Gastroesophageal sphincter (tissue), 4 donors: ENCODE data around the gene UBQLN4. TPM values are rescaled to one million over a fixed set of nuclear protein-coding genes. Genes with fewer than 3 reads are reported as not detected.

Source experiments
- ATAC-seq: fragments of 150-250 bp; one replicate; pipeline ENCODE4 v1.9.1; 2016; ENCODE audit warnings: mild to moderate bottlenecking, moderate library complexity
- H3K27ac ChIP-seq, 4 donors: fragments of 200-600 bp; sonication (generic) in 3 of 4; 1 replicate in 3 of 4; 2 replicates in 1 of 4; pipeline ENCODE4 v1.5.1; 2016 to 2019
- H3K27me3 ChIP-seq: fragments of 200-600 bp; sonication (generic); one replicate; pipeline ENCODE4 v1.5.1; 2019
- H3K36me3 ChIP-seq, 2 donors: fragments of 200-600 bp; sonication (generic); one replicate each; pipeline ENCODE4 v1.5.1; 2019; ENCODE audit warnings: control low read depth in 1 of 2
- H3K4me1 ChIP-seq, 3 donors: fragments of 200-600 bp; sonication (generic); 1 replicate in 2 of 3; 2 replicates in 1 of 3; pipeline ENCODE4 v1.5.1; 2016 to 2019; ENCODE audit warnings: control low read depth in 2 of 3
- H3K4me3 ChIP-seq, 2 donors: fragments of 200-600 bp; sonication (generic); one replicate each; pipeline ENCODE4 v1.5.1; 2019; ENCODE audit warnings: mild to moderate bottlenecking in 1 of 2, moderate library complexity in 1 of 2
- H3K9me3 ChIP-seq, 3 donors: fragments of 200-600 bp; sonication (generic); one replicate each; pipeline ENCODE4 v1.5.1; 2017 to 2019; ENCODE audit warnings: control low read depth in 2 of 3
- EP300 ChIP-seq: sonication (generic); formaldehyde crosslinking; IDR thresholded peaks from one replicate; pipeline ENCODE4 v1.6.1; 2017; ENCODE audit warnings: antibody characterized with exemption, mild to moderate bottlenecking
- POLR2A ChIP-seq, 2 donors: fragments of 450-650 bp; IDR thresholded peaks; one replicate each; pipeline ENCODE4 v1.6.1; 2017; ENCODE audit warnings: antibody characterized with exemption in 2 of 2, mild to moderate bottlenecking in 2 of 2, moderate library complexity in 1 of 2
- POLR2AphosphoS5 ChIP-seq: sonication (generic); formaldehyde crosslinking; IDR thresholded peaks from one replicate; pipeline ENCODE4 v1.6.1; 2017; ENCODE audit warnings: antibody characterized with exemption
- WGBS, 2 donors: methylation state at CpG; one replicate each; pipeline ENCODE4 v1.1.5; 2018; ENCODE audit warnings: low coverage in 1 of 2; 5-methylcytosine and 5-hydroxymethylcytosine counted together
- total RNA-seq, 4 donors: library from RNA; depleted of rRNA; stranded (reverse); fragments of >200 nt; gene quantifications; one replicate each; pipeline ENCODE4 v1.1.0, GENCODE V29; 2016
- TF ChIP-seq, protein P1 (sequence below), 4 experiments: fragments of 200-600 bp in 2 of 4; fragments of 450-650 bp in 2 of 4; sonication (generic) in 1 of 4; IDR thresholded peaks; one replicate each; pipeline ENCODE4 v1.5.1; 2017 to 2019; ENCODE audit warnings: antibody characterized with exemption in 4 of 4, mild to moderate bottlenecking in 2 of 4, moderate library complexity in 2 of 4

UBQLN4 gene
- total RNA-seq, 4 donors from 2014 or later: 19.6 to 29.6 (median 24.8) TPM

DNA sequence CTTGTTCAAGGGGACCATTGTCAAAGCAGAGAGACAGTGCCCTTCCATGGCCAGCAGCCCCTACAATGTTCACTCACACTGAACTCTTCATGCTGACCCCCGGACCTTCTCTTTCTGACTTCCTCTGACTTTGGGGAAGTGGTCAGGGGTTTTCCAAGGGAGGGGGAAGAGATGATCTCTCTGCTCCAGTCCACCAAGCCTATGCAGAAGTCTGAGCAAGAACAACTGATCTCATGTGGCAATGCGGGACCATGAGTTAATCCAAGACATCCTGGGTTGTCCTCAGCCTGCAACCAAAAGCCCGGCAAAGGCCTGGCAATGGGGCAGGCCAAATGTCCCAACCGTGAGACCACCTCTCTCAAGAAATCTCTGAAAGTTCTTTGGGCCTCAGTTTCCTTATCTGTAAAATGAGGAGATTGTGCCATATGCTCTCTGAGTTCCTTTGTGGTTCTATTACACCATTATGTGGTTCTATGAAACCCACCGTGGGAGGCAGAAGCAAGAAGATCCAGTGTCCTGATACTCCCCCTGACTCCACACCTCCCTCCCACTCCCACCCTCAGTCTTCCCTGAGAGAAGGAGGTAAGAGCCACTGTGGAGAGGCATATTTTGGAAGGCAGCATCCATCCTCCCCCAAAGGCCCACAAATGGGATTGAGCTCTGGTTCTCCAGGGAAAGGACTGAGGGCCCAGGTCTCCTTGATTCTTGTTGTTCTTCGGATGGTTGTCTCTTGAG is 63.4 kb downstream of the UBQLN4 start:
- peaks cover 0 to 35% (median 5%) of the 10 kb centered on the region in 3 donors for H3K4me1 ChIP-seq
- H3K36me3 ChIP-seq: no peaks in the 10 kb centered on the region
- TF ChIP-seq POLR2A (IDR thresholded peaks at IDR 0.05): no peak
- TF ChIP-seq EP300: no peak
- no peak for TF ChIP-seq POLR2AphosphoS5
- TF ChIP-seq, protein P1, sequence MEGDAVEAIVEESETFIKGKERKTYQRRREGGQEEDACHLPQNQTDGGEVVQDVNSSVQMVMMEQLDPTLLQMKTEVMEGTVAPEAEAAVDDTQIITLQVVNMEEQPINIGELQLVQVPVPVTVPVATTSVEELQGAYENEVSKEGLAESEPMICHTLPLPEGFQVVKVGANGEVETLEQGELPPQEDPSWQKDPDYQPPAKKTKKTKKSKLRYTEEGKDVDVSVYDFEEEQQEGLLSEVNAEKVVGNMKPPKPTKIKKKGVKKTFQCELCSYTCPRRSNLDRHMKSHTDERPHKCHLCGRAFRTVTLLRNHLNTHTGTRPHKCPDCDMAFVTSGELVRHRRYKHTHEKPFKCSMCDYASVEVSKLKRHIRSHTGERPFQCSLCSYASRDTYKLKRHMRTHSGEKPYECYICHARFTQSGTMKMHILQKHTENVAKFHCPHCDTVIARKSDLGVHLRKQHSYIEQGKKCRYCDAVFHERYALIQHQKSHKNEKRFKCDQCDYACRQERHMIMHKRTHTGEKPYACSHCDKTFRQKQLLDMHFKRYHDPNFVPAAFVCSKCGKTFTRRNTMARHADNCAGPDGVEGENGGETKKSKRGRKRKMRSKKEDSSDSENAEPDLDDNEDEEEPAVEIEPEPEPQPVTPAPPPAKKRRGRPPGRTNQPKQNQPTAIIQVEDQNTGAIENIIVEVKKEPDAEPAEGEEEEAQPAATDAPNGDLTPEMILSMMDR (IDR thresholded peaks at IDR 0.05): no peak
- H3K9me3 ChIP-seq: no peaks in the 10 kb centered on the region
- H3K27ac ChIP-seq: peak overlapping the region in 2 of 4 donors; percentile 71 to 80
- no peaks in the 10 kb centered on the region for H3K27me3 ChIP-seq
- 66 to 78% methylated on average over 2 to 5 of the region's 6 CpGs for WGBS, 2 donors
- no peak for ATAC-seq
- no peak overlapping the region for H3K4me3 ChIP-seq

DNA sequence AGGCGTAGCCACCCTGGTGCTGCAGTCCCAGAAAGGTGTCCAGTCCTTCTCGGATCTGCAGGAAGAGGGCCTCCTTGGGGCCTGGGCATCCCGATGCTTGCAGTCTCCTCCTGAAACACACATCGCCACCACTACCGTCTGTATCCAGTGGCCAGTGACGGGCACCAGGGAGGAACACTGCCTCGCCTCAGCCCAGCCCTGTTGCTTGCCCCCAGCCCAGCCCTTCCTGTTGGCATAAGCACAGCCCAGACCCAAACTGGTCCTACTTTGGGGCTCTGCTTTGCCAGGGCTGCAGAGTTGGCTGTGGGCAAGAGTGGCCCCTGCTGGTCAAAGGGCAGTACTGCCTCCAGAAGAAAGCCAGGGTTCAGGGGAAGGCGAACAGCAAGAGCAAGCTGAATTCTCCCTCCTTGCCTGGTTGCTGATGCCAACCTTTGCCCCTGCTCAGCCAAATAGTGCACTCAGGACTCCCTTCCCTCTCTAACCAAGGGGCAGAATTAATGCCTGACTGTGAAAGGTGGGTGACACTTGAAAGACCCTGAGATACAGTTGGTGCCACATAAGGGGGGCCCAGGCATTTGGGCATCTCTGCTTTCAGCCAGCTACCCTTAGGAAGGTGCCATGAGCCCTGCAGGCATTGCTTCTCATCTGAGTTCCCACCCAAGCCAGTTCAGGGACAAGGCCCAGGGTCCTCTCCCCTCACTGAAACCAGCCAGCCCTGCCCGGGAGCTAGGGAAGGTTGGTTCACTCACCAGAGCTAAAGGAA is 64.2 kb downstream of the UBQLN4 start:
- Histone ChIP-seq H3K9me3 (no peaks in the 10 kb centered on the region), H3K27me3 (no peaks in the 10 kb centered on the region), H3K4me1 (peaks cover 0 to 36% (median 5%) of the 10 kb centered on the region in 3 donors), H3K4me3 (peak overlapping the region; percentile 21 to 54), H3K36me3 (no peaks in the 10 kb centered on the region), H3K27ac (peak overlapping the region in 3 of 4 donors; percentile 61 to 80 (median 71))
- TF ChIP-seq POLR2AphosphoS5 (peak; percentile 58), EP300 (no peak), POLR2A (IDR thresholded peaks at IDR 0.05) (no peak)
- TF ChIP-seq, protein P1 (IDR thresholded peaks at IDR 0.05): peak in 3 of 4 experiments; percentile 99 to 100 (median 99)
- WGBS, 2 donors: no CpG with 5 or more reads among the region's 9 CpGs
- ATAC-seq: peak; percentile 93

Other genes with a start within 250 kb of the UBQLN4 start
- gene GON4L, start 196.6 kb downstream of the UBQLN4 start, total RNA-seq: 10 to 100 TPM; 16.6 to 55.1 (median 35.9) TPM
- 10 to 100 TPM; 10.4 to 25.7 (median 19.7) TPM for gene SYT11, start 194.2 kb downstream of the UBQLN4 start, total RNA-seq
- 10 to 100 TPM; 25.0 to 37.1 (median 30.0) TPM for gene RIT1, start 142.4 kb downstream of the UBQLN4 start, total RNA-seq
- gene KHDC4, start 119.4 kb downstream of the UBQLN4 start, total RNA-seq: 10 to 100 TPM; 20.4 to 57.4 (median 34.6) TPM
- gene RXFP4, start 112.2 kb downstream of the UBQLN4 start, total RNA-seq: under 1 TPM in 1 of 4 donors, not detected in 3; 0.27 TPM
- gene ARHGEF2, start 75.3 kb downstream of the UBQLN4 start, total RNA-seq: 10 to 100 TPM; 69.7 to 94.0 (median 82.6) TPM
- gene SSR2, start 32.8 kb downstream of the UBQLN4 start, total RNA-seq: 100 to 1,000 TPM; 103 to 157 (median 146) TPM
- gene LAMTOR2, start 984 bp upstream of the UBQLN4 start, total RNA-seq: 10 to 100 TPM; 66.8 to 79.3 (median 73.1) TPM
- gene RAB25, start 7.4 kb upstream of the UBQLN4 start, total RNA-seq: 10 to 100 TPM in 1 of 4 donors, not detected in 3; 22.1 TPM
- gene MEX3A, start 28.7 kb upstream of the UBQLN4 start, total RNA-seq: under 1 TPM; under 0.01 to 0.78 (median 0.52) TPM
- gene LMNA, start 60.9 kb upstream of the UBQLN4 start, total RNA-seq: 100 to 1,000 TPM; 327 to 617 (median 519) TPM
- gene SEMA4A, start 99.8 kb upstream of the UBQLN4 start, total RNA-seq: 1 to 10 TPM; 1.7 to 7.5 (median 3.4) TPM
- gene SLC25A44, start 140.3 kb upstream of the UBQLN4 start, total RNA-seq: 10 to 100 TPM in 3 of 4 donors, 1 to 10 TPM in 1; 9.4 to 17.0 (median 12.7) TPM
- gene PMF1, start 159.2 kb upstream of the UBQLN4 start, total RNA-seq: 10 to 100 TPM; 49.3 to 58.9 (median 51.8) TPM
- gene BGLAP, start 188.4 kb upstream of the UBQLN4 start, total RNA-seq: under 1 TPM in 1 of 4 donors, not detected in 3; 0.54 TPM
- 1 to 10 TPM; 1.2 to 3.4 (median 1.6) TPM for gene PAQR6, start 194.3 kb upstream of the UBQLN4 start, total RNA-seq
- 100 to 1,000 TPM in 1 of 4 donors, 10 to 100 TPM in 3; 60.2 to 106 (median 69.1) TPM for gene SMG5, start 229.0 kb upstream of the UBQLN4 start, total RNA-seq
- gene TMEM79, start 230.5 kb upstream of the UBQLN4 start, total RNA-seq: 1 to 10 TPM; 1.6 to 4.7 (median 3.2) TPM
- gene GLMP, start 241.9 kb upstream of the UBQLN4 start, total RNA-seq: 10 to 100 TPM; 31.9 to 53.0 (median 38.6) TPM
- gene VHLL, start 245.5 kb upstream of the UBQLN4 start, total RNA-seq: not detected